Lung (tissue), 12 donors: ENCODE results near the gene GNAO1. TPM values are rescaled to one million over a fixed set of nuclear protein-coding genes. Genes with fewer than 3 reads are reported as not detected.

Source experiments
- ATAC-seq: fragments of 200-7000 bp; cut with Tn5 transposase; one replicate; pipeline ENCODE4 v1.9.1; 2020; ENCODE audit warnings: moderate number of reproducible peaks; ENCODE audit not compliant: insufficient read depth, low FRiP score
- DNase-seq, 3 donors: peaks; one replicate each; pipeline ENCODE4 v3.0.0-alpha.2; 2013 to 2017
- H3K27ac ChIP-seq, 2 donors: one replicate each; pipeline ENCODE4 v1.5.1; 2013; ENCODE audit warnings: mild to moderate bottlenecking in 2 of 2, moderate library complexity in 2 of 2, control low read depth in 1 of 2, inconsistent platforms in 1 of 2, low read depth in 1 of 2, low read length in 1 of 2
- H3K27me3 ChIP-seq, 3 donors: one replicate each; pipeline ENCODE4 v1.5.1; 2013; ENCODE audit warnings: low read length in 2 of 3; ENCODE audit not compliant: control insufficient read depth in 3 of 3, insufficient read depth in 3 of 3
- H3K36me3 ChIP-seq, 4 donors: one replicate each; pipeline ENCODE4 v1.5.1; 2013; ENCODE audit warnings: low read length in 4 of 4, mild to moderate bottlenecking in 1 of 4, moderate library complexity in 1 of 4; ENCODE audit not compliant: control insufficient read depth in 4 of 4, insufficient read depth in 4 of 4
- H3K4me1 ChIP-seq, 5 donors: one replicate each; pipeline ENCODE4 v1.5.1; 2013; ENCODE audit warnings: low read length in 5 of 5, mild to moderate bottlenecking in 2 of 5, moderate library complexity in 1 of 5; ENCODE audit not compliant: control insufficient read depth in 5 of 5, insufficient read depth in 5 of 5
- H3K4me3 ChIP-seq: one replicate; pipeline ENCODE4 v1.5.1; 2013; ENCODE audit warnings: mild to moderate bottlenecking, control low read depth, moderate library complexity
- H3K9ac ChIP-seq, 2 donors: one replicate each; pipeline ENCODE4 v1.5.1; 2013; ENCODE audit warnings: low read length in 2 of 2, control low read depth in 1 of 2; ENCODE audit not compliant: insufficient read depth in 1 of 2
- H3K9me3 ChIP-seq, 4 donors: one replicate each; pipeline ENCODE4 v1.5.1; 2013; ENCODE audit warnings: low read length in 3 of 4, mild to moderate bottlenecking in 1 of 4, moderate library complexity in 1 of 4; ENCODE audit not compliant: control insufficient read depth in 4 of 4, insufficient read depth in 3 of 4
- CTCF ChIP-seq: IDR thresholded peaks from 2 replicates; pipeline ENCODE4 v1.5.1; 2012; ENCODE audit warnings: mild to moderate bottlenecking; ENCODE audit errors: control extremely low read depth, extremely low read depth
- WGBS, 2 donors: extraction: QIAGEN DNeasy Blood & Tissue Kit; methylation state at CpG; one replicate each; pipeline ENCODE4 v1.1.7; 2013; 5-methylcytosine and 5-hydroxymethylcytosine counted together
- polyA plus RNA-seq, 2 donors: library from polyadenylated mRNA; stranded (reverse); fragments of 200-250 nt; gene quantifications; one replicate each; pipeline ENCODE4 v1.2.1, GENCODE V29; 2013
- total RNA-seq, 2 donors: library from RNA; depleted of rRNA in 1 of 2; stranded (reverse); fragments of >200 nt in 1 of 2; gene quantifications; one replicate each; pipeline ENCODE4 v1.2.1, GENCODE V29; 2014 to 2021
- donor health status: control.
- donor health status: control.
- donor health status: Bipolar disorder and iron deficiency.
- donor health status: healthy.
- donor health status: DM: yes; HTN: yes; CAD: no.

The GNAO1 gene
- total and polyA plus RNA-seq, 4 donors, result 0.33 to 5.2 (median 0.76) TPM

DNA sequence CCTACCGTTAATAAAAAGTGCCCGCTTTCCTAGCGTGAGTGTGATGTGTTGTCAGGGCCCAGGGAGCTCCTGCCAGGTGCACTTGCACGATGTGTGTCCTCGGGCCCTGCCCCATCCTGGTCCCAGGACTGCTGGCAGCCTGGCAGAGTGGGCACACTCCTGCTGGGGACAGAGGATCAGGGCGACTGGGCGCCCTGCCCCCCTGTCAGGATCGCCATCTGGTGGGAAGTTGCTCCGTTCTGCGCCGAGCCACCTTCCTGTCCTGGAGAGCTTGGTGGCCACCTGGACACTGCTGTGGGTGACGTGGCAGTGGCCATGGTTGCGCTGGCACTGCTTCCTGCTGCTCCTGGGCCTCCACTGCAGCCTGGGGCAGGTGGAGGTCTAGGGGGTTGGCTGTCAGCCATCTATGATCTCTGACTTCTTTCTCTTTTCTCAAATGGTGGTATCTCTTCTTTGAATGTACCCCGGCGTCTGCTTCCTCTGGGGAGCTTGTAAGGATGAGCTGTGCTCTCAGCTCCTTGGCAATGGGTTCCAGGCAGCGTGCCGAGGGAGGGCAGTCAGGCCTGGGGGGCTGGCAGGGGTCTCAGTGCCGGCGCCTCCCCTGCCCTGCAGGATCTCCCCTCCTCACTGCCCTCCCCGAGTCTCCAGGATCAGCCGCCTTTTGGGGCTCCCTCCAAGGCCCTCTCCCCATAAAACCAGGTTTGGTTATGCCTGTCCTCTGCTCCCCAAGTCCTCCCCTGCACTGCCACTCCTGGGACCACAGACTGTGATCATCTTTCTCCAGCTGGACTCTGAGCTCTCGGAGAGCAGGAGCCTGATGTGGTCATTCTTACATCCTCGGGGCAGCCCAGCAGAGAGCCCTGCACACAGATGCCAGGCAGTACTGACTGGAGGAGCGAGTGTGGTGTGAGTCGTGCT lies 157.1 kb downstream of the GNAO1 start:
- Histone ChIP-seq H3K36me3 (peaks cover 0 to 15% (median 0%) of the 10 kb centered on the region in 4 donors), H3K27ac (no peak overlapping the region), H3K9ac (no peak overlapping the region), H3K4me1 (no peaks in the 10 kb centered on the region), H3K4me3 (no peak overlapping the region), H3K27me3 (peaks cover 0 to 3% (median 0%) of the 10 kb centered on the region in 3 donors), H3K9me3 (no peaks in the 10 kb centered on the region)
- DNase-seq, result no peak
- TF ChIP-seq CTCF, result no peak
- WGBS, 2 donors, result 85 to 91% methylated on average over 25 of the region's 25 CpGs
- no peak for ATAC-seq

GRCh38 chr16:56349086-56349415 lies 157.8 kb downstream of the GNAO1 start:
- TF ChIP-seq CTCF, result no peak
- DNase-seq (no peak), ATAC-seq (no peak)
- Histone ChIP-seq H3K36me3 (peaks cover 0 to 13% (median 0%) of the 10 kb centered on the region in 4 donors), H3K27ac (no peak overlapping the region), H3K4me1 (no peaks in the 10 kb centered on the region), H3K9me3 (no peaks in the 10 kb centered on the region), H3K4me3 (no peak overlapping the region), H3K9ac (no peak overlapping the region), H3K27me3 (peaks cover 0 to 3% (median 0%) of the 10 kb centered on the region in 3 donors)
- WGBS, 2 donors, result 89 to 93% methylated on average over 2 of the region's 2 CpGs

DNA sequence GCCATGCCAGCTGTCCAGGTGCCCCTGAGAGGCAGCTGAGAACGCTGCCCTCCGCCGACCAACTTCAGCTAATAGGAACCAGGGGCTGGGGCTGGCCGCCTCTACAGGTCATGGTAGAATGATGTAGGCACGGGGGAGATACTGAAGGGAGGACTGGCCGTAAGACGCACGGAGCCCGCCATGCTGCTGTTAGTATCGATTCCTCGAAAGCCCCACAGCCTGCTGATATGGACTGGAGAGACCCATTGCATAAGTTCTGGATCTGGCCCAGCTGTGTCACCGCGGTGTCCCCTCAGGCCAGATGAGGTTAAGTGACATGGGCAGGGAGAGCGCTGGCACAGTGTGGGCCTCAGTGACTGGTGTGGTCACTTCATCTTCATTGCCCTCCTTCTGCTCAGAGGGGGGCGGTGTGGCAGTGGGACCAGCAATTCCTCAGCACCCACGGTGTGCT lies 158.4 kb downstream of the GNAO1 start:
- peaks cover 0 to 6% (median 0%) of the 10 kb centered on the region in 4 donors for H3K36me3 ChIP-seq
- WGBS, 2 donors, result 93 to 95% methylated on average over 16 of the region's 16 CpGs
- H3K4me1 ChIP-seq, result no peaks in the 10 kb centered on the region
- no peak for ATAC-seq
- H3K9me3 ChIP-seq, result no peaks in the 10 kb centered on the region
- no peak overlapping the region for H3K27ac ChIP-seq
- H3K27me3 ChIP-seq, result peaks cover 0 to 3% (median 0%) of the 10 kb centered on the region in 3 donors
- no peak overlapping the region for H3K9ac ChIP-seq
- no peak for TF ChIP-seq CTCF
- H3K4me3 ChIP-seq, result no peak overlapping the region
- DNase-seq, result no peak
